Gastroesophageal sphincter (tissue), 4 donors: ENCODE results near the gene VIPR1. TPM values are rescaled to one million over a fixed set of nuclear protein-coding genes. Genes with fewer than 3 reads are reported as not detected.

Experiments
- ATAC-seq: fragments of 150-250 bp; one replicate; pipeline ENCODE4 v1.9.1; 2016; ENCODE audit warnings: mild to moderate bottlenecking, moderate library complexity
- H3K27ac ChIP-seq, 4 donors: fragments of 200-600 bp; sonication (generic) in 3 of 4; 1 replicate in 3 of 4; 2 replicates in 1 of 4; pipeline ENCODE4 v1.5.1; 2016 to 2019
- H3K27me3 ChIP-seq: fragments of 200-600 bp; sonication (generic); one replicate; pipeline ENCODE4 v1.5.1; 2019
- H3K36me3 ChIP-seq, 2 donors: fragments of 200-600 bp; sonication (generic); one replicate each; pipeline ENCODE4 v1.5.1; 2019; ENCODE audit warnings: control low read depth in 1 of 2
- H3K4me1 ChIP-seq, 3 donors: fragments of 200-600 bp; sonication (generic); 1 replicate in 2 of 3; 2 replicates in 1 of 3; pipeline ENCODE4 v1.5.1; 2016 to 2019; ENCODE audit warnings: control low read depth in 2 of 3
- H3K4me3 ChIP-seq, 2 donors: fragments of 200-600 bp; sonication (generic); one replicate each; pipeline ENCODE4 v1.5.1; 2019; ENCODE audit warnings: mild to moderate bottlenecking in 1 of 2, moderate library complexity in 1 of 2
- H3K9me3 ChIP-seq, 3 donors: fragments of 200-600 bp; sonication (generic); one replicate each; pipeline ENCODE4 v1.5.1; 2017 to 2019; ENCODE audit warnings: control low read depth in 2 of 3
- EP300 ChIP-seq: sonication (generic); formaldehyde crosslinking; IDR thresholded peaks from one replicate; pipeline ENCODE4 v1.6.1; 2017; ENCODE audit warnings: antibody characterized with exemption, mild to moderate bottlenecking
- POLR2A ChIP-seq, 2 donors: fragments of 450-650 bp; IDR thresholded peaks; one replicate each; pipeline ENCODE4 v1.6.1; 2017; ENCODE audit warnings: antibody characterized with exemption in 2 of 2, mild to moderate bottlenecking in 2 of 2, moderate library complexity in 1 of 2
- POLR2AphosphoS5 ChIP-seq: sonication (generic); formaldehyde crosslinking; IDR thresholded peaks from one replicate; pipeline ENCODE4 v1.6.1; 2017; ENCODE audit warnings: antibody characterized with exemption
- WGBS, 2 donors: methylation state at CpG; one replicate each; pipeline ENCODE4 v1.1.5; 2018; ENCODE audit warnings: low coverage in 1 of 2; 5-methylcytosine and 5-hydroxymethylcytosine counted together
- total RNA-seq, 4 donors: library from RNA; depleted of rRNA; stranded (reverse); fragments of >200 nt; gene quantifications; one replicate each; pipeline ENCODE4 v1.1.0, GENCODE V29; 2016
- TF ChIP-seq, protein P1 (sequence below), 4 experiments: fragments of 200-600 bp in 2 of 4; fragments of 450-650 bp in 2 of 4; sonication (generic) in 1 of 4; IDR thresholded peaks; one replicate each; pipeline ENCODE4 v1.5.1; 2017 to 2019; ENCODE audit warnings: antibody characterized with exemption in 4 of 4, mild to moderate bottlenecking in 2 of 4, moderate library complexity in 2 of 4

Gene VIPR1
- total RNA-seq, 4 donors from 2014 or later, result 3.8 to 9.5 (median 5.9) TPM

DNA sequence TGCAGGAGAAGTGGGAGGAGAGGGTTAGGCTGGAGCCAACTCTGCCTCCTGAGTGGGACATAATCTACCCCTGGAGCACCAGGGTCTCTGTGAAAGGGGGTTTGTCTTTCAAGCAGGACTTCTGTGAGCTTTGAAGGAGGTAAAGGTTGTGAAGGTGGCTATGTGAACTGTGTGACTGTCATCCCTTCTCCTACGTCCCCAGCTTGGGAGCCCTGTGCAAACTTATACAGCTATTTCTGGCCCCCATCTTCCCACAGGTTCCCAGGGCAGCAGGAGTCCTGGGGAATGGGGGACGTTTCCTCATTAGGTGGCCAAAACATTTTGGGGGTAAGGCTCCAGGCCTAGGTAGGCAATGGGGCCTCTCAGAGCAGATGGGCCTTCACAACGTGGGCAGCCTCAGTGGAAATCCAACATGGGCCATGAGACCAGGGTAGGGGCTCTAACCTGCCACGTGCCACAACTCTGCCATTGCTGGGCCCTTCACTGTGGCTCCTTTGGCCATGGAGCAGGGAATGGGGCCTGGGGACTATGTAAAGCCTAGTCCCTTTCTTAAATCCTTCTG, 3.5 kb downstream of the VIPR1 start:
- Histone ChIP-seq H3K27me3 (peaks cover 36% of the 10 kb centered on the region), H3K4me3 (no peak overlapping the region), H3K27ac (no peak overlapping the region), H3K4me1 (peaks cover 0 to 21% (median 11%) of the 10 kb centered on the region in 3 donors), H3K9me3 (no peaks in the 10 kb centered on the region), H3K36me3 (no peaks in the 10 kb centered on the region)
- TF ChIP-seq, protein P1, sequence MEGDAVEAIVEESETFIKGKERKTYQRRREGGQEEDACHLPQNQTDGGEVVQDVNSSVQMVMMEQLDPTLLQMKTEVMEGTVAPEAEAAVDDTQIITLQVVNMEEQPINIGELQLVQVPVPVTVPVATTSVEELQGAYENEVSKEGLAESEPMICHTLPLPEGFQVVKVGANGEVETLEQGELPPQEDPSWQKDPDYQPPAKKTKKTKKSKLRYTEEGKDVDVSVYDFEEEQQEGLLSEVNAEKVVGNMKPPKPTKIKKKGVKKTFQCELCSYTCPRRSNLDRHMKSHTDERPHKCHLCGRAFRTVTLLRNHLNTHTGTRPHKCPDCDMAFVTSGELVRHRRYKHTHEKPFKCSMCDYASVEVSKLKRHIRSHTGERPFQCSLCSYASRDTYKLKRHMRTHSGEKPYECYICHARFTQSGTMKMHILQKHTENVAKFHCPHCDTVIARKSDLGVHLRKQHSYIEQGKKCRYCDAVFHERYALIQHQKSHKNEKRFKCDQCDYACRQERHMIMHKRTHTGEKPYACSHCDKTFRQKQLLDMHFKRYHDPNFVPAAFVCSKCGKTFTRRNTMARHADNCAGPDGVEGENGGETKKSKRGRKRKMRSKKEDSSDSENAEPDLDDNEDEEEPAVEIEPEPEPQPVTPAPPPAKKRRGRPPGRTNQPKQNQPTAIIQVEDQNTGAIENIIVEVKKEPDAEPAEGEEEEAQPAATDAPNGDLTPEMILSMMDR (IDR thresholded peaks at IDR 0.05), result no peak
- TF ChIP-seq POLR2AphosphoS5, result no peak
- no peak for TF ChIP-seq POLR2A (IDR thresholded peaks at IDR 0.05)
- no peak for TF ChIP-seq EP300
- no peak for ATAC-seq
- 80% methylated on average over 3 of the region's 4 CpGs; no CpG with 5 or more reads in 1 of the 2 donors for WGBS, 2 donors

DNA sequence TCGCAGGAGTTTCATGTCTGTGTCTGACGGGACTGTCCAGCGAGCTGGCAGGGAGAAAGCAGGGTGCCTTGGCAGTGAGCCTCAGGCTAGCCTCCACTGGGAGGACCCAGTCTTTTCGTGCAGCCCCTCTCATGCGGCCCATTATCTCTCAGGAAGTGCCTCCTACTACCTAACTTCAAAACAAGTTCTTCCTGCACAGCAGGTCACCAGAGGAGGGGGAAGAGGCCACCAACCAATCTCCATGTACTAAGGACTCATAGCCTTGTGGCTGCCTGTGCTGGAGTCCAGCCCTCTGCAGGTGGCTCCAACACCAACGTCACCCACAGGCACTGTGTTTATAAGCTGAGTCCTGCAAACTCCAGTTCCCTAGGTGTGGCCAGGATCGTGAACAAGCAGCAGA, 4.8 kb downstream of the VIPR1 start:
- peaks cover 23% of the 10 kb centered on the region for H3K27me3 ChIP-seq
- ATAC-seq, result no peak
- TF ChIP-seq EP300 (no peak), POLR2AphosphoS5 (no peak), POLR2A (IDR thresholded peaks at IDR 0.05) (no peak)
- TF ChIP-seq, protein P1 (IDR thresholded peaks at IDR 0.05), result no peak
- no peak overlapping the region for H3K4me3 ChIP-seq
- H3K36me3 ChIP-seq, result no peaks in the 10 kb centered on the region
- 16 to 30% methylated on average over 4 to 6 of the region's 7 CpGs for WGBS, 2 donors
- no peaks in the 10 kb centered on the region for H3K9me3 ChIP-seq
- peaks cover 0 to 8% (median 0%) of the 10 kb centered on the region in 3 donors for H3K4me1 ChIP-seq
- H3K27ac ChIP-seq, result no peak overlapping the region

- Histone ChIP-seq H3K36me3 (no peaks in the 10 kb centered on the region), H3K4me3 (no peak overlapping the region), H3K4me1 (peaks cover 0 to 2% (median 0%) of the 10 kb centered on the region in 3 donors), H3K27ac (no peak overlapping the region), H3K27me3 (peaks cover 17% of the 10 kb centered on the region), H3K9me3 (no peaks in the 10 kb centered on the region)
- 62 to 67% methylated on average over 2 to 5 of the region's 6 CpGs for WGBS, 2 donors
- TF ChIP-seq EP300, result no peak
- TF ChIP-seq, protein P1 (IDR thresholded peaks at IDR 0.05), result no peak
- TF ChIP-seq POLR2AphosphoS5, result no peak
- TF ChIP-seq POLR2A (IDR thresholded peaks at IDR 0.05), result no peak
- ATAC-seq, result no peak
Observed at GRCh38 chr3:42507761-42508335, 5.4 kb downstream of the VIPR1 start.

GRCh38 chr3:42508562-42508961, 6.1 kb downstream of the VIPR1 start:
- no peak for ATAC-seq
- H3K4me3 ChIP-seq, result no peak overlapping the region
- TF ChIP-seq POLR2A (IDR thresholded peaks at IDR 0.05) (no peak), POLR2AphosphoS5 (no peak), EP300 (no peak)
- TF ChIP-seq, protein P1 (IDR thresholded peaks at IDR 0.05), result no peak
- H3K36me3 ChIP-seq, result no peaks in the 10 kb centered on the region
- WGBS, 2 donors, result 0 to 80% methylated on average over 1 of the region's 4 CpGs
- H3K9me3 ChIP-seq, result no peaks in the 10 kb centered on the region
- no peaks in the 10 kb centered on the region for H3K4me1 ChIP-seq
- no peak overlapping the region for H3K27ac ChIP-seq
- peaks cover 12% of the 10 kb centered on the region for H3K27me3 ChIP-seq

GRCh38 chr3:42509111-42509510, 6.7 kb downstream of the VIPR1 start:
- Histone ChIP-seq H3K4me1 (no peaks in the 10 kb centered on the region), H3K27ac (no peak overlapping the region), H3K9me3 (no peaks in the 10 kb centered on the region), H3K36me3 (no peaks in the 10 kb centered on the region), H3K4me3 (no peak overlapping the region), H3K27me3 (peaks cover 12% of the 10 kb centered on the region)
- no peak for ATAC-seq
- no peak for TF ChIP-seq POLR2A (IDR thresholded peaks at IDR 0.05)
- TF ChIP-seq, protein P1 (IDR thresholded peaks at IDR 0.05), result no peak
- no peak for TF ChIP-seq EP300
- no peak for TF ChIP-seq POLR2AphosphoS5
- 30 to 43% methylated on average over 1 to 2 of the region's 3 CpGs for WGBS, 2 donors
